Breast epithelium (tissue), 4 donors: ENCODE results near the gene CFH. TPM values are rescaled to one million over a fixed set of nuclear protein-coding genes. Genes with fewer than 3 reads are reported as not detected.

ENCODE experiments used
- DNase-seq, 2 donors: peaks; one replicate each; pipeline ENCODE4 v3.0.0-alpha.2; 2019; ENCODE audit warnings: low spot score in 2 of 2
- H3K27ac ChIP-seq, 2 donors: fragments of 200-600 bp; sonication (generic) in 1 of 2; one replicate each; pipeline ENCODE4 v1.5.1; 2016 to 2019; ENCODE audit warnings: mild to moderate bottlenecking in 1 of 2
- H3K27me3 ChIP-seq, 2 donors: fragments of 200-600 bp; sonication (generic) in 1 of 2; one replicate each; pipeline versions ENCODE4 v1.5.1 to v1.6.0; 2017 to 2019; ENCODE audit warnings: control low read depth in 1 of 2, mild to moderate bottlenecking in 1 of 2
- H3K36me3 ChIP-seq: fragments of 200-600 bp; one replicate; pipeline ENCODE4 v1.5.1; 2019
- H3K4me1 ChIP-seq, 2 donors: fragments of 200-600 bp; sonication (generic); one replicate each; pipeline ENCODE4 v1.5.1; 2016 to 2019; ENCODE audit warnings: control low read depth in 1 of 2
- H3K4me3 ChIP-seq, 3 donors: fragments of 200-600 bp; sonication (generic); 1 replicate in 2 of 3; 2 replicates in 1 of 3; pipeline ENCODE4 v1.5.1; 2016 to 2019; ENCODE audit warnings: mild to moderate bottlenecking in 3 of 3, moderate library complexity in 2 of 3
- H3K9me3 ChIP-seq, 2 donors: fragments of 200-600 bp; sonication (generic) in 1 of 2; one replicate each; pipeline ENCODE4 v1.5.1; 2016 to 2019; ENCODE audit warnings: control low read depth in 1 of 2
- CTCF ChIP-seq, 3 donors: fragments of 450-650 bp; IDR thresholded peaks; one replicate each; pipeline ENCODE4 v1.5.1; 2016 to 2017; ENCODE audit warnings: antibody characterized with exemption in 3 of 3, mild to moderate bottlenecking in 3 of 3, moderate library complexity in 3 of 3
- POLR2A ChIP-seq: fragments of 450-650 bp; IDR thresholded peaks from one replicate; pipeline ENCODE4 v1.6.1; 2016; ENCODE audit warnings: antibody characterized with exemption, mild to moderate bottlenecking, moderate library complexity
- POLR2AphosphoS5 ChIP-seq, 3 donors: sonication (generic); formaldehyde crosslinking; IDR thresholded peaks; one replicate each; pipeline ENCODE4 v1.6.1; 2017; ENCODE audit warnings: antibody characterized with exemption in 3 of 3
- intact Hi-C: fragments of 100-400 bp; cut with DNase I; formaldehyde crosslinking; loops from one replicate; pipeline ENCODE4 v1.15.1; 2023; ENCODE audit warnings: low total_unique reads
- total RNA-seq, 3 donors: library from RNA; depleted of rRNA; stranded (reverse); fragments of >200 nt; gene quantifications; one replicate each; pipeline ENCODE4 v1.1.0, GENCODE V29; 2016

CFH gene
- total RNA-seq: 100 to 1,000 TPM in 1 of 3 donors, 10 to 100 TPM in 2; 59.7 to 266 (median 82.3) TPM

- Histone ChIP-seq H3K9me3 (no peaks in the 10 kb centered on the region), H3K27ac (peak within 1 kb of the TSS in 1 of 2 donors; percentile 62), H3K36me3 (no peaks in the 10 kb centered on the region), H3K4me1 (no peaks in the 10 kb centered on the region), H3K4me3 (peak within 1 kb of the TSS; percentile 20 to 55 (median 31)), H3K27me3 (no peaks in the 10 kb centered on the region)
- intact Hi-C loops: no loop called here
- DNase-seq: no peak
- TF ChIP-seq POLR2A: no peak
- TF ChIP-seq POLR2AphosphoS5 (IDR thresholded peaks at IDR 0.05): no peak
- no peak for TF ChIP-seq CTCF (IDR thresholded peaks at IDR 0.05)
Measured at GRCh38 chr1:196651637-196652215, at the start of gene CFH. TSS of gene CFH (plus strand) at chr1:196652043. CDS start at chr1:196652118, 75 bp downstream.

- Histone ChIP-seq H3K36me3 (no peaks in the 10 kb centered on the region), H3K4me1 (no peaks in the 10 kb centered on the region), H3K4me3 (no peak overlapping the region), H3K9me3 (no peaks in the 10 kb centered on the region), H3K27ac (no peak overlapping the region), H3K27me3 (peaks cover 0 to 6% of the 10 kb centered on the region in 2 donors)
- intact Hi-C loops: no loop called here
- DNase-seq: no peak
- no peak for TF ChIP-seq POLR2A
- TF ChIP-seq POLR2AphosphoS5 (IDR thresholded peaks at IDR 0.05): no peak
- no peak for TF ChIP-seq CTCF (IDR thresholded peaks at IDR 0.05)
Measured at GRCh38 chr1:196603651-196604050, 48.2 kb upstream of the CFH start.

GRCh38 chr1:196607981-196608380 lies 43.9 kb upstream of the CFH start:
- H3K36me3 ChIP-seq: no peaks in the 10 kb centered on the region
- no peaks in the 10 kb centered on the region for H3K9me3 ChIP-seq
- H3K4me3 ChIP-seq: peak overlapping the region; percentile 53 to 74 (median 59)
- H3K4me1 ChIP-seq: no peaks in the 10 kb centered on the region
- H3K27me3 ChIP-seq: peaks cover 0 to 7% of the 10 kb centered on the region in 2 donors
- peak overlapping the region; percentile 46 to 89 for H3K27ac ChIP-seq
- TF ChIP-seq POLR2AphosphoS5 (IDR thresholded peaks at IDR 0.05) (no peak), POLR2A (no peak), CTCF (IDR thresholded peaks at IDR 0.05) (no peak)
- intact Hi-C loops: no loop called here
- DNase-seq: no peak

GRCh38 chr1:196608390-196609369 lies 43.2 kb upstream of the CFH start, which contains the start of gene KCNT2:
TSS of gene KCNT2 (minus strand) at chr1:196608440. CDS start at chr1:196608309, 131 bp downstream.
- no peaks in the 10 kb centered on the region for H3K36me3 ChIP-seq
- H3K9me3 ChIP-seq: no peaks in the 10 kb centered on the region
- H3K27ac ChIP-seq: peak within 1 kb of the TSS; percentile 46 to 89
- TF ChIP-seq POLR2A (no peak), CTCF (IDR thresholded peaks at IDR 0.05) (no peak), POLR2AphosphoS5 (IDR thresholded peaks at IDR 0.05) (no peak)
- H3K4me1 ChIP-seq: no peaks in the 10 kb centered on the region
- DNase-seq: no peak
- peaks cover 0 to 7% of the 10 kb centered on the region in 2 donors for H3K27me3 ChIP-seq
- peak within 1 kb of the TSS; percentile 53 to 74 (median 59) for H3K4me3 ChIP-seq
- intact Hi-C loops: no loop called here

- no peak for DNase-seq
- TF ChIP-seq POLR2AphosphoS5 (IDR thresholded peaks at IDR 0.05) (no peak), CTCF (IDR thresholded peaks at IDR 0.05) (no peak), POLR2A (no peak)
- Histone ChIP-seq H3K4me3 (peak overlapping the region; percentile 53 to 74 (median 59)), H3K27me3 (peaks cover 0 to 7% of the 10 kb centered on the region in 2 donors), H3K9me3 (no peaks in the 10 kb centered on the region), H3K4me1 (no peaks in the 10 kb centered on the region), H3K36me3 (no peaks in the 10 kb centered on the region), H3K27ac (peak overlapping the region; percentile 46 to 89)
- intact Hi-C loops: no loop called here
Measured at GRCh38 chr1:196609370-196609737, 42.5 kb upstream of the CFH start.
